Measurements from ENCODE around the gene TEKT5.

TEKT5 gene

DNA sequence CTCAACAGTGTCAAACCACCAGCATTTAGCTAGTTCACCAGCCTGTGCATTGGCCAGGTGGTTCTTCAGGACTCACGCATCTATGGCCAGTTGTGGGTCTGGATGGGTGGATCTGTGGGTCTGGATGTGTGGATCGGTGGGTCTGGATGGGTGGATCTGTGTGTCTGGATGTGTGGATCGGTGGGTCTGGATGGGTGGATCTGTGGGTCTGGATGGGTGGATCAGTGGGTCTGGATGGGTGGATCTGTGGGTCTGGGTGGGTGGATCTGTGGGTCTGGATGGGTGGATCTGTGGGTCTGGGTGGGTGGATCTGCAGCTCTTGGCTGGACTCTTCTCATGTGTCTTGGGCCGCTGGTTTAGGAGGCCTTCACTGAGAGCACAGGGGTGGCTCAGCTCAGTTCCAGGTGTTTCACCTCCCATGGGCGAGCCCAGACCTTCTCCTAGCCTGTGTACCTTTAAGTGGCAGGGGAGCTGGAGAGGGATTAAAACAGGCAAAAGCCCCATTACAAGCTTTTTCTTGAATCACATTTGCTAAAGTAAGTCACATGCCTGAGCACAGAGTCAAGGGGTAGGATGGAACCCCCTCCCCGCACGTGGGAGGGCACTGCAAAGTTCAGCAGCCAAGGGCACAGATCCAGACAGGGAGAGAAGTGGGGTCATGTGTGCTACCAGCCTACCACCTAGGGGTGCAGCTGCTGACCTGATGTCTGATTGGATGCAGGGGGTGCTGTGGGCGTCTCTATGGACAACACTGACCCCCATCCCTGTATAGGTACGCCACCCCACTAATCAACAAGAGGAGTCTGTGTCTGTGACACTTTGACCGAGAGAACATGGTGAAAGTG lies 45.5 kb upstream of the TEKT5 start:
- TF ChIP-seq, protein P1, sequence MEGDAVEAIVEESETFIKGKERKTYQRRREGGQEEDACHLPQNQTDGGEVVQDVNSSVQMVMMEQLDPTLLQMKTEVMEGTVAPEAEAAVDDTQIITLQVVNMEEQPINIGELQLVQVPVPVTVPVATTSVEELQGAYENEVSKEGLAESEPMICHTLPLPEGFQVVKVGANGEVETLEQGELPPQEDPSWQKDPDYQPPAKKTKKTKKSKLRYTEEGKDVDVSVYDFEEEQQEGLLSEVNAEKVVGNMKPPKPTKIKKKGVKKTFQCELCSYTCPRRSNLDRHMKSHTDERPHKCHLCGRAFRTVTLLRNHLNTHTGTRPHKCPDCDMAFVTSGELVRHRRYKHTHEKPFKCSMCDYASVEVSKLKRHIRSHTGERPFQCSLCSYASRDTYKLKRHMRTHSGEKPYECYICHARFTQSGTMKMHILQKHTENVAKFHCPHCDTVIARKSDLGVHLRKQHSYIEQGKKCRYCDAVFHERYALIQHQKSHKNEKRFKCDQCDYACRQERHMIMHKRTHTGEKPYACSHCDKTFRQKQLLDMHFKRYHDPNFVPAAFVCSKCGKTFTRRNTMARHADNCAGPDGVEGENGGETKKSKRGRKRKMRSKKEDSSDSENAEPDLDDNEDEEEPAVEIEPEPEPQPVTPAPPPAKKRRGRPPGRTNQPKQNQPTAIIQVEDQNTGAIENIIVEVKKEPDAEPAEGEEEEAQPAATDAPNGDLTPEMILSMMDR (IDR thresholded peaks at IDR 0.05; ENCODE audit: low read depth, low read length) = no peak
- Histone ChIP-seq H3K9me3 (no peaks in the 10 kb centered on the region), H3K27me3 (no peaks in the 10 kb centered on the region), H3K4me1 (peaks cover 13% of the 10 kb centered on the region), H3K4me3 (ENCODE audit: low read depth, low read length) (no peak overlapping the region), H3K36me3 (no peaks in the 10 kb centered on the region)
- no peak for DNase-seq

DNA sequence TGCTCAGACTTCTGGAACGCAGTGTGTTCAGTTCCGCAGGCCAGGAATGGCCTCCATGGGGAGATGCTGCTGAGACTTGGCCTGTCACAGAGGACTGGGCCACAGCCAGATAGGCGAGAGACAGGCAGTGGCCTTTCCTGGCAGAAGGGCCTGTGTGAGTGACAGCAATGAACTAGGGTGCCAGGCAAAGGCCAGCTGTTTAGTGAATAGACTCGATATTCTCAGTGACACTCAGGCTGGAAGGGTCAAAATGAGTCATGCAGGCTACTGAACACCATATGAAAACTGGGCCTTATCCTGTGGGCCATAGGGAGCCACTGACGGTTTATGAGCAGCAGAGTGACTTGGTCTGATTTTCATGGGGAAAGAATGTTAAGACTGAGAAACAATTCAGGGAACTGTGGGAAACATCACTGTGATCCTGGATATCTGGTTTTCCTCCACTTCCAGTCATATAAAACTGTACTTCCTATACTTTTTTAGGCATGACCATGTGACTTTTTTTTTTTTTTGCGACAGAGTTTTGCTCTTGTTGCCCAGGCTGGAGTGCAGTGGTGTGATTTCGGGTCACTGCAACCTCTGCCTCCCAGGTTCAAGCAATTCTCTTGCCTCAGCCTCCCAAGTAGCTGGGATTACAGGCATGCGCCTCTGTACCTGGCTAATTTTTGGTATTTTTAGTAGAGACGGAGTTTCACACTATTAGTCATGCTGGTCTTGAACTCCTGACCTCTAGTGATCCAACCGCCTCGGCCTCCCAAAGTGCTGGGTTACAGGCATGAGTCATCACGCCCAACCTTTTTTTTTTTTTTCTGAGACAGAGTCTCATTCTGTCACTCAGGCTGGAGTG lies 43.7 kb upstream of the TEKT5 start:
- no peaks in the 10 kb centered on the region for H3K9me3 ChIP-seq
- TF ChIP-seq, protein P1 (IDR thresholded peaks at IDR 0.05; ENCODE audit: low read depth, low read length) = no peak
- no peaks in the 10 kb centered on the region for H3K27me3 ChIP-seq
- H3K36me3 ChIP-seq = no peaks in the 10 kb centered on the region
- DNase-seq = no peak
- peaks cover 13% of the 10 kb centered on the region for H3K4me1 ChIP-seq
- H3K4me3 ChIP-seq (ENCODE audit: low read depth, low read length) = no peak overlapping the region

GRCh38 chr16:10737068-10737625 lies 42.4 kb upstream of the TEKT5 start:
- Histone ChIP-seq H3K9me3 (no peaks in the 10 kb centered on the region), H3K4me3 (ENCODE audit: low read depth, low read length) (no peak overlapping the region), H3K4me1 (peaks cover 5% of the 10 kb centered on the region), H3K36me3 (no peaks in the 10 kb centered on the region), H3K27me3 (no peaks in the 10 kb centered on the region)
- TF ChIP-seq, protein P1 (IDR thresholded peaks at IDR 0.05; ENCODE audit: low read depth, low read length) = peak; percentile 95
- DNase-seq = peak; percentile 62

DNA sequence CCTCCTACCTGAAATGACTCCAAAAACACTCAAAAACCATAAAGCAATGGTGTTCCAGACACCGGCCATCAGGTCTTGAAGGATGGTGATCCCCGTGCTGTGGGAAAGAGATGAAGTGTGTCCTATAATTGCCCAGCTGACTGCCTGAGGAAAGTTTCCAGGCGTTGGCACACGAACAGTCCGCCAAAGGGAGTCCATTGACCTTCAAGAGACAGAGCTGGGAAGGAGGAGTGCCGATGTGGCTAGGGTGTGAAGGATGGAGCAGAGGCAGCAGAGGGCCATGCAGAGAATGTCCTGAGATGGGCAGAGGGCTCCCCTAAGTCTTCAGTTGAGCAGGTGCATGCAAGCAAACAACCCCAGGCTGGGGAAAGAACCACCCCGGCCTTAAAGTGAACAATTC lies 37.1 kb upstream of the TEKT5 start:
- no peaks in the 10 kb centered on the region; the same call in 1 of the 2 replicates for H3K4me1 ChIP-seq
- TF ChIP-seq, protein P1 (IDR thresholded peaks at IDR 0.05; ENCODE audit: low read depth, low read length) = no peak
- H3K9me3 ChIP-seq = no peaks in the 10 kb centered on the region
- DNase-seq = no peak
- H3K27me3 ChIP-seq = no peaks in the 10 kb centered on the region
- H3K36me3 ChIP-seq = no peaks in the 10 kb centered on the region
- no peak overlapping the region for H3K4me3 ChIP-seq (ENCODE audit: low read depth, low read length)

GRCh38 chr16:10729104-10730048 lies 34.6 kb upstream of the TEKT5 start:
- DNase-seq = peak; percentile 32
- H3K36me3 ChIP-seq = no peaks in the 10 kb centered on the region
- no peaks in the 10 kb centered on the region for H3K27me3 ChIP-seq
- TF ChIP-seq, protein P1 (IDR thresholded peaks at IDR 0.05; ENCODE audit: low read depth, low read length) = no peak
- no peaks in the 10 kb centered on the region; the same call in 1 of the 2 replicates for H3K4me1 ChIP-seq
- no peaks in the 10 kb centered on the region for H3K9me3 ChIP-seq
- H3K4me3 ChIP-seq (ENCODE audit: low read depth, low read length) = no peak overlapping the region

All from BE2C (cell line).